ENCODE results near the gene C16orf92. TPM values are rescaled to one million over a fixed set of nuclear protein-coding genes. Genes with fewer than 3 reads are reported as not detected.

Gene C16orf92
- total RNA-seq, 1 donor from 2014 or later = 8.9 TPM

GRCh38 chr16:29988346-29989075 lies 34.5 kb upstream of the C16orf92 start:
- DNase-seq (ENCODE audit: low spot score) = no peak

- DNase-seq (ENCODE audit: low spot score) = peak; percentile 33
These were observed 33.7 kb upstream of the C16orf92 start for GRCh38 chr16:29989111-29989858.

- no peak for DNase-seq (ENCODE audit: low spot score)
These were observed 33.0 kb upstream of the C16orf92 start for GRCh38 chr16:29990034-29990433.

- DNase-seq (ENCODE audit: low spot score) = no peak
These were observed 32.0 kb upstream of the C16orf92 start for GRCh38 chr16:29990883-29991570.

GRCh38 chr16:29991571-29991904 lies 31.5 kb upstream of the C16orf92 start:
- no peak for DNase-seq (ENCODE audit: low spot score)

- DNase-seq (ENCODE audit: low spot score) = no peak
These were observed 30.5 kb upstream of the C16orf92 start for GRCh38 chr16:29992344-29992967.

GRCh38 chr16:29993191-29993902 lies 29.7 kb upstream of the C16orf92 start:
- DNase-seq (ENCODE audit: low spot score) = no peak

- no peak for DNase-seq (ENCODE audit: low spot score)
These were observed 28.9 kb upstream of the C16orf92 start for GRCh38 chr16:29993903-29994599.

GRCh38 chr16:29994600-29995323 lies 28.2 kb upstream of the C16orf92 start:
- DNase-seq (ENCODE audit: low spot score) = peak; percentile 33

GRCh38 chr16:29995324-29995910 lies 27.6 kb upstream of the C16orf92 start, which contains the start of gene HIRIP3:
Gene HIRIP3 (minus strand): TSS chr16:29995617. CDS start chr16:29995605, 12 bp downstream.
- DNase-seq (ENCODE audit: low spot score) = peak; percentile 91

- DNase-seq (ENCODE audit: low spot score) = peak; percentile 98
These were observed 26.9 kb upstream of the C16orf92 start, which contains the start of gene INO80E for GRCh38 chr16:29995911-29996765. Gene INO80E (plus strand): TSS chr16:29996241. CDS start chr16:29996311, 70 bp downstream.

GRCh38 chr16:29996766-29997250 lies 26.2 kb upstream of the C16orf92 start:
- no peak for DNase-seq (ENCODE audit: low spot score)

GRCh38 chr16:29999605-30000004 lies 23.4 kb upstream of the C16orf92 start:
- DNase-seq (ENCODE audit: low spot score) = no peak

- DNase-seq (ENCODE audit: low spot score) = no peak
These were observed 22.0 kb upstream of the C16orf92 start for GRCh38 chr16:30000735-30001631.

GRCh38 chr16:30002614-30003346 lies 20.2 kb upstream of the C16orf92 start:
- DNase-seq (ENCODE audit: low spot score) = no peak

GRCh38 chr16:30003670-30004423 lies 19.2 kb upstream of the C16orf92 start:
- no peak for DNase-seq (ENCODE audit: low spot score)
